CD4-positive, alpha-beta T cell (primary cell): Measurements from ENCODE around the gene TIGIT. TPM values are rescaled to one million over a fixed set of nuclear protein-coding genes. Genes with fewer than 3 reads are reported as not detected.
"Not testable (repeated sequence)": the region's sequence is repeated elsewhere in the genome, so short reads cannot be mapped to it uniquely, and the experiment has no call there.

Source experiments
- ATAC-seq: fragments of 200-7000 bp; cut with Tn5 transposase; one replicate; pipeline ENCODE4 v1.10.0; 2022; ENCODE audit warnings: mild to moderate bottlenecking; ENCODE audit not compliant: poor library complexity
- CTCF ChIA-PET: fragments of 350-600 bp; sonication (Branson Sonifier 250); formaldehyde crosslinking; loops from one replicate; lab custom pipeline; 2021; ENCODE audit warnings: antibody characterized with exemption, inconsistent platforms; lab: Charles Lee
- POLR2A ChIA-PET: fragments of 350-600 bp; sonication (Branson Sonifier 250); formaldehyde crosslinking; loops from one replicate; lab custom pipeline; 2021; ENCODE audit warnings: antibody characterized with exemption, inconsistent platforms; lab: Charles Lee
- DNase-seq, 14 experiments: peaks; one replicate each; pipeline ENCODE4 v3.0.0-alpha.2; 2013 to 2020; ENCODE audit warnings: mixed read lengths in 2 of 14
- H3K27ac ChIP-seq, 2 donors: one replicate each; pipeline versions ENCODE4 v1.5.1 to v1.7.0; 2013; ENCODE audit warnings: low read length in 2 of 2, low read depth in 1 of 2, mild to moderate bottlenecking in 1 of 2
- H3K27me3 ChIP-seq, 2 experiments: 1 replicate in 1 of 2; 2 replicates in 1 of 2; pipeline versions ENCODE4 v1.6.1 to v1.7.0; 2013; ENCODE audit warnings: low read length in 2 of 2, control low read depth in 1 of 2, mild to moderate bottlenecking in 1 of 2, moderate library complexity in 1 of 2; ENCODE audit not compliant: insufficient read depth in 2 of 2, control insufficient read depth in 1 of 2
- H3K36me3 ChIP-seq: one replicate; pipeline ENCODE4 v1.6.1; 2013; ENCODE audit warnings: low read length, control low read depth; ENCODE audit not compliant: insufficient read depth
- H3K4me1 ChIP-seq: one replicate; pipeline ENCODE4 v1.6.1; 2013; ENCODE audit warnings: low read length, control low read depth; ENCODE audit not compliant: insufficient read depth
- H3K4me3 ChIP-seq: one replicate; pipeline ENCODE4 v1.5.1; 2013; ENCODE audit warnings: mild to moderate bottlenecking, low read length, moderate library complexity
- H3K9me3 ChIP-seq, 2 experiments: 1 replicate in 1 of 2; 2 replicates in 1 of 2; pipeline versions ENCODE4 v1.6.1 to v1.7.0; 2013; ENCODE audit warnings: low read length in 2 of 2, mild to moderate bottlenecking in 2 of 2, control low read depth in 1 of 2, moderate library complexity in 1 of 2; ENCODE audit not compliant: control insufficient read depth in 1 of 2, insufficient read depth in 1 of 2
- H3K27ac Mint-ChIP-seq: one replicate; pipeline ENCODE4 v1.8.0; 2020; ENCODE audit warnings: mixed read lengths
- H3K27me3 Mint-ChIP-seq: one replicate; pipeline ENCODE4 v1.8.0; 2021; ENCODE audit warnings: mixed read lengths
- H3K36me3 Mint-ChIP-seq: one replicate; pipeline ENCODE4 v1.8.0; 2021; ENCODE audit warnings: low read depth, mixed read lengths
- H3K4me1 Mint-ChIP-seq: one replicate; pipeline ENCODE4 v1.8.0; 2021; ENCODE audit warnings: low read depth, mixed read lengths
- H3K4me3 Mint-ChIP-seq: one replicate; pipeline ENCODE4 v1.8.0; 2020; ENCODE audit warnings: mild to moderate bottlenecking, mixed read lengths
- H3K9me3 Mint-ChIP-seq: one replicate; pipeline ENCODE4 v1.8.0; 2020; ENCODE audit warnings: mixed read lengths
- CTCF ChIP-seq: fragments of 200-600 bp; IDR thresholded peaks from one replicate; pipeline ENCODE4 v1.8.0; 2022; ENCODE audit warnings: antibody characterized with exemption, mild to moderate bottlenecking
- intact Hi-C, 2 experiments: fragments of 100-400 bp; cut with DNase I in 1 of 2; cut with micrococcal nuclease in 1 of 2; formaldehyde crosslinking; loops; one replicate each; pipeline versions ENCODE4 v1.15.1 to v1.9.0; 2023 to 2025; cut with DNase I, micrococcal nuclease
- total RNA-seq, 174 experiments: library from RNA in 2 of 174; stranded (reverse) in 2 of 174; gene quantifications; one replicate each; pipeline ENCODE4 v1.2.3 and lab custom pipeline; 2021 to 2026

Gene TIGIT
- total RNA-seq, 2 experiments from 2014 or later, result 3.5 to 4.2 TPM

- Histone ChIP-seq H3K9me3 (peaks cover 0 to 7% of the 10 kb centered on the region in 2 experiments), H3K36me3 (no peaks in the 10 kb centered on the region), H3K4me3 (no peak overlapping the region), H3K27me3 (no peaks in the 10 kb centered on the region), H3K27ac (no peak overlapping the region), H3K4me1 (no peaks in the 10 kb centered on the region)
- Mint-ChIP-seq H3K4me3 (no peak overlapping the region), H3K27ac (no peak overlapping the region), H3K9me3 (peaks cover 17% of the 10 kb centered on the region), H3K36me3 (peaks cover 8% of the 10 kb centered on the region), H3K4me1 (no peaks in the 10 kb centered on the region), H3K27me3 (no peaks in the 10 kb centered on the region)
- POLR2A ChIA-PET, result no interaction called here
- TF ChIP-seq CTCF, result no peak
- CTCF ChIA-PET, result no interaction called here
- intact Hi-C loops, result no loop called here
- DNase-seq (no peak), ATAC-seq (no peak)
Observed at GRCh38 chr3:114272271-114272670, 21.6 kb upstream of the TIGIT start.

- CTCF ChIA-PET, result no interaction called here
- Mint-ChIP-seq H3K4me3 (no peak overlapping the region), H3K9me3 (peaks cover 7% of the 10 kb centered on the region), H3K36me3 (no peaks in the 10 kb centered on the region), H3K4me1 (no peaks in the 10 kb centered on the region), H3K27ac (no peak overlapping the region), H3K27me3 (no peaks in the 10 kb centered on the region)
- no peak overlapping the region for H3K4me3 ChIP-seq
- no peaks in the 10 kb centered on the region for H3K27me3 ChIP-seq
- DNase-seq (no peak), ATAC-seq (no peak)
- POLR2A ChIA-PET, result no interaction called here
- no peak overlapping the region for H3K27ac ChIP-seq
- H3K4me1 ChIP-seq, result no peaks in the 10 kb centered on the region
- no peaks in the 10 kb centered on the region for H3K9me3 ChIP-seq
- TF ChIP-seq CTCF, result no peak
- no peaks in the 10 kb centered on the region for H3K36me3 ChIP-seq
- intact Hi-C loops, result no loop called here
Observed at GRCh38 chr3:114274929-114275328, 18.9 kb upstream of the TIGIT start.

- H3K27me3 ChIP-seq, H3K4me1 ChIP-seq, H3K9me3 ChIP-seq, H3K4me3 Mint-ChIP-seq, H3K4me3 ChIP-seq, H3K27ac Mint-ChIP-seq, ATAC-seq, intact Hi-C loops, H3K36me3 Mint-ChIP-seq, H3K9me3 Mint-ChIP-seq, H3K4me1 Mint-ChIP-seq, H3K27ac ChIP-seq, DNase-seq, H3K27me3 Mint-ChIP-seq, POLR2A ChIA-PET, H3K36me3 ChIP-seq: not testable (repeated sequence)
- CTCF ChIA-PET, result interaction anchor here (2.0 kb wide), 1 partner anchor 14 kb away, joined by 5 read pairs; no protein-coding TSS in a partner anchor
Observed at GRCh38 chr3:114276856-114277255, 17.0 kb upstream of the TIGIT start.

- H3K27ac ChIP-seq, result no peak overlapping the region
- POLR2A ChIA-PET, result interaction anchor here (1.0 to 2.1 kb wide), 6 partner anchors 12 to 71 kb away, joined by 3 to 14 read pairs (median 6); no protein-coding TSS in a partner anchor
- no peaks in the 10 kb centered on the region for H3K27me3 ChIP-seq
Observed at GRCh38 chr3:114284644-114285043, 9.2 kb upstream of the TIGIT start.

More at GRCh38 chr3:114284644-114285043, 9.2 kb upstream of the TIGIT start:
- Mint-ChIP-seq H3K4me3 (no peak overlapping the region), H3K27ac (no peak overlapping the region), H3K36me3 (no peaks in the 10 kb centered on the region), H3K9me3 (peaks cover 4% of the 10 kb centered on the region), H3K4me1 (peaks cover 17% of the 10 kb centered on the region), H3K27me3 (no peaks in the 10 kb centered on the region)
- Histone ChIP-seq H3K36me3 (no peaks in the 10 kb centered on the region), H3K4me1 (peaks cover 5% of the 10 kb centered on the region), H3K9me3 (no peaks in the 10 kb centered on the region), H3K4me3 (no peak overlapping the region)
- ATAC-seq (no peak), DNase-seq (no peak)
- TF ChIP-seq CTCF, result no peak
- intact Hi-C loops, result no loop called here
- CTCF ChIA-PET, result no interaction called here
